GM23338 (cell line): ENCODE results near the gene OTOGL. TPM values are rescaled to one million over a fixed set of nuclear protein-coding genes. Genes with fewer than 3 reads are reported as not detected.

Experiments
- ATAC-seq: fragments of 200-7000 bp; cut with Tn5 transposase; 3 replicates; pipeline ENCODE4 v1.9.1; 2020
- DNase-seq: peaks from one replicate; pipeline ENCODE4 v3.0.0-alpha.2; 2015; ENCODE audit warnings: low spot score
- H2AFZ ChIP-seq: fragments of 200-600 bp; sonication (generic); 2 replicates; pipeline ENCODE4 v1.8.0; 2016; ENCODE audit warnings: antibody characterized with exemption, mild to moderate bottlenecking, moderate library complexity
- H3F3A ChIP-seq: fragments of 200-600 bp; sonication (generic); replicated peaks from 2 replicates; pipeline ENCODE4 v1.8.0; 2017; ENCODE audit warnings: antibody characterized with exemption, mixed run types, low read depth
- H3K27ac ChIP-seq: fragments of 200-600 bp; sonication (generic); 2 replicates; pipeline ENCODE4 v1.6.1; 2016; ENCODE audit warnings: low read depth
- H3K27me3 ChIP-seq: fragments of 200-600 bp; sonication (generic); 2 replicates; pipeline ENCODE4 v1.8.0; 2016; ENCODE audit warnings: mild to moderate bottlenecking, mixed run types, moderate library complexity; ENCODE audit not compliant: insufficient read depth
- H3K36me3 ChIP-seq: fragments of 200-600 bp; sonication (generic); 2 replicates; pipeline ENCODE4 v1.8.0; 2016; ENCODE audit warnings: mild to moderate bottlenecking; ENCODE audit not compliant: insufficient read depth
- H3K4me1 ChIP-seq: fragments of 200-600 bp; sonication (generic); 2 replicates; pipeline ENCODE4 v1.8.0; 2016; ENCODE audit warnings: mild to moderate bottlenecking, moderate library complexity; ENCODE audit not compliant: insufficient read depth
- H3K4me2 ChIP-seq: fragments of 200-600 bp; sonication (generic); 2 replicates; pipeline ENCODE4 v1.7.1; 2017; ENCODE audit warnings: mixed run types
- H3K4me3 ChIP-seq: fragments of 200-600 bp; sonication (generic); 2 replicates; pipeline ENCODE4 v1.6.1; 2016; ENCODE audit warnings: mixed run types
- H3K79me2 ChIP-seq: fragments of 200-600 bp; sonication (generic); replicated peaks from 2 replicates; pipeline ENCODE4 v1.8.0; 2017; ENCODE audit warnings: mild to moderate bottlenecking; ENCODE audit not compliant: insufficient read depth
- H3K9me2 ChIP-seq: fragments of 200-600 bp; sonication (generic); 2 replicates; pipeline ENCODE4 v1.8.0; 2017; ENCODE audit not compliant: insufficient read depth
- H4K20me1 ChIP-seq: fragments of 200-600 bp; sonication (generic); replicated peaks from 2 replicates; pipeline ENCODE4 v1.8.0; 2017; ENCODE audit warnings: mild to moderate bottlenecking; ENCODE audit not compliant: insufficient read depth
- H3K27ac Mint-ChIP-seq: 2 replicates; pipeline ENCODE4 v1.8.0; 2020; ENCODE audit warnings: inconsistent platforms, mild to moderate bottlenecking, moderate library complexity, mixed read lengths
- H3K27me3 Mint-ChIP-seq: 3 replicates; pipeline ENCODE4 v1.8.0; 2022; ENCODE audit warnings: low read depth, mild to moderate bottlenecking, moderate library complexity, mixed read lengths, inconsistent platforms; ENCODE audit not compliant: insufficient read depth, poor library complexity
- H3K36me3 Mint-ChIP-seq: 3 replicates; pipeline ENCODE4 v1.8.0; 2021; ENCODE audit warnings: low read depth, mild to moderate bottlenecking, inconsistent platforms, moderate library complexity, mixed read lengths
- H3K4me1 Mint-ChIP-seq: 3 replicates; pipeline ENCODE4 v1.8.0; 2020; ENCODE audit warnings: mild to moderate bottlenecking, inconsistent platforms, mixed read lengths
- H3K4me3 Mint-ChIP-seq: 3 replicates; pipeline ENCODE4 v1.8.0; 2021; ENCODE audit warnings: moderate library complexity, mild to moderate bottlenecking, inconsistent platforms, mixed read lengths
- H3K9me3 Mint-ChIP-seq: 3 replicates; pipeline ENCODE4 v1.8.0; 2020; ENCODE audit warnings: moderate library complexity, mild to moderate bottlenecking, inconsistent platforms, mixed read lengths
- JUNB ChIP-seq: IDR thresholded peaks from one replicate; pipeline ENCODE4 v1.6.1; 2016; ENCODE audit warnings: antibody characterized with exemption; ENCODE audit not compliant: unreplicated experiment
- POLR2AphosphoS5 ChIP-seq: IDR thresholded peaks from 2 replicates; pipeline ENCODE4 v1.6.1; 2016; ENCODE audit warnings: antibody characterized with exemption, low read depth
- REST ChIP-seq: IDR thresholded peaks from one replicate; pipeline ENCODE4 v1.6.1; 2018; ENCODE audit warnings: antibody characterized with exemption; ENCODE audit not compliant: unreplicated experiment
- STAT1 ChIP-seq: IDR thresholded peaks from one replicate; pipeline ENCODE4 v1.6.1; 2016; ENCODE audit warnings: antibody characterized with exemption; ENCODE audit not compliant: unreplicated experiment
- ZNF114 ChIP-seq: fragments of 250-450 bp; sonication (Bioruptor Pico); IDR thresholded peaks from 2 replicates; pipeline ENCODE4 v1.5.0; 2020; ENCODE audit warnings: mild to moderate bottlenecking, moderate library complexity
- ZNF331 ChIP-seq: fragments of 250-450 bp; sonication (Bioruptor Pico); IDR thresholded peaks from 2 replicates; pipeline ENCODE4 v1.5.0; 2020; ENCODE audit warnings: low read depth, mild to moderate bottlenecking, moderate library complexity
- ZNF462 ChIP-seq: fragments of 250-450 bp; sonication (Bioruptor Pico); IDR thresholded peaks from 2 replicates; pipeline ENCODE4 v1.5.0; 2020; ENCODE audit warnings: mild to moderate bottlenecking, moderate library complexity
- polyA plus RNA-seq: library from polyadenylated mRNA; unstranded; fragments of >200 nt; fragmentation: Nextera tagmentation; extraction: Ambion mirVana; gene quantifications from 2 replicates; pipeline ENCODE4 v1.2.1, GENCODE V29; 2016
- total RNA-seq: library from RNA; depleted of rRNA; stranded (reverse); fragments of >200 nt; shearing (Covaris generic); gene quantifications from 2 replicates; pipeline ENCODE4 v1.2.3, GENCODE V29; 2014

The OTOGL gene
- total and polyA plus RNA-seq, 2 experiments from 2014 or later: 0.36 to 0.66 TPM

- no peaks in the 10 kb centered on the region for H3K36me3 Mint-ChIP-seq
- Histone ChIP-seq H3K9me2 (no peaks in the 10 kb centered on the region), H2AFZ (0 out of 2 replicates have a peak overlapping the region, but pooled peaks have one; percentile 6), H3F3A (no peaks in the 10 kb centered on the region), H4K20me1 (no peaks in the 10 kb centered on the region), H3K79me2 (no peaks in the 10 kb centered on the region), H3K4me1 (peaks cover 11% of the 10 kb centered on the region; the same call in 1 of the 2 replicates), H3K27me3 (no peaks in the 10 kb centered on the region), H3K4me3 (no peak overlapping the region), H3K4me2 (no peak overlapping the region), H3K27ac (no peak overlapping the region), H3K36me3 (no peaks in the 10 kb centered on the region)
- H3K27me3 Mint-ChIP-seq: no peaks in the 10 kb centered on the region
- ATAC-seq: no peak
- H3K9me3 Mint-ChIP-seq: no peaks in the 10 kb centered on the region
- peaks cover 5% of the 10 kb centered on the region; the same call in 1 of the 3 replicates for H3K4me1 Mint-ChIP-seq
- H3K4me3 Mint-ChIP-seq: no peak overlapping the region
- H3K27ac Mint-ChIP-seq: no peak overlapping the region
- no peak for TF ChIP-seq STAT1
- TF ChIP-seq ZNF331 (CRISPR knock-in tag): no peak
- no peak for DNase-seq
These were observed 42.5 kb upstream of the OTOGL start for GRCh38 chr12:80056845-80057244.

GRCh38 chr12:80058586-80058985 is 40.8 kb upstream of the OTOGL start:
- no peak overlapping the region for H3K4me3 ChIP-seq
- no peak overlapping the region for H3K27ac ChIP-seq
- H3K36me3 ChIP-seq: no peaks in the 10 kb centered on the region
- H3K4me1 ChIP-seq: peaks cover 11% of the 10 kb centered on the region; the same call in 1 of the 2 replicates
- no peaks in the 10 kb centered on the region for H3K9me2 ChIP-seq
- H3K4me2 ChIP-seq: 0 out of 2 replicates have a peak overlapping the region, but pooled peaks have one; percentile 29
- H3K27me3 ChIP-seq: no peaks in the 10 kb centered on the region
- TF ChIP-seq ZNF331 (CRISPR knock-in tag): no peak
- no peak overlapping the region for H3K27ac Mint-ChIP-seq
- H2AFZ ChIP-seq: 0 out of 2 replicates have a peak overlapping the region, but pooled peaks have one; percentile 9
- H4K20me1 ChIP-seq: no peaks in the 10 kb centered on the region
- H3K4me1 Mint-ChIP-seq: peaks cover 5% of the 10 kb centered on the region; the same call in 1 of the 3 replicates
- H3K36me3 Mint-ChIP-seq: no peaks in the 10 kb centered on the region
- H3K4me3 Mint-ChIP-seq: no peak overlapping the region
- H3K9me3 Mint-ChIP-seq: no peaks in the 10 kb centered on the region
- no peaks in the 10 kb centered on the region for H3K79me2 ChIP-seq
- H3K27me3 Mint-ChIP-seq: no peaks in the 10 kb centered on the region
- ATAC-seq: no peak
- H3F3A ChIP-seq: no peaks in the 10 kb centered on the region
- DNase-seq: no peak

- Histone ChIP-seq H2AFZ (no peak overlapping the region), H3F3A (no peaks in the 10 kb centered on the region), H3K4me3 (no peak overlapping the region), H3K9me2 (no peaks in the 10 kb centered on the region), H3K79me2 (no peaks in the 10 kb centered on the region), H3K4me2 (peak overlapping the region; percentile 29; the same call in 1 of the 2 replicates), H3K36me3 (no peaks in the 10 kb centered on the region), H3K4me1 (peaks cover 11% of the 10 kb centered on the region; the same call in 1 of the 2 replicates), H3K27me3 (no peaks in the 10 kb centered on the region), H3K27ac (no peak overlapping the region), H4K20me1 (no peaks in the 10 kb centered on the region)
- Mint-ChIP-seq H3K27ac (no peak overlapping the region), H3K4me1 (peaks cover 5% of the 10 kb centered on the region; the same call in 1 of the 3 replicates), H3K9me3 (no peaks in the 10 kb centered on the region), H3K27me3 (no peaks in the 10 kb centered on the region), H3K36me3 (no peaks in the 10 kb centered on the region), H3K4me3 (no peak overlapping the region)
- ATAC-seq: no peak
- DNase-seq: no peak
- TF ChIP-seq ZNF114 (no peak), POLR2AphosphoS5 (no peak), JUNB (no peak), ZNF462 (CRISPR knock-in tag) (no peak), REST (no peak)
These were observed 40.2 kb upstream of the OTOGL start for GRCh38 chr12:80059102-80059501.
